Renal cortex interstitium (tissue), 11 donors: ENCODE data around the gene WDR27. TPM values are rescaled to one million over a fixed set of nuclear protein-coding genes. Genes with fewer than 3 reads are reported as not detected.
"Not testable (repeated sequence)": the region's sequence is repeated elsewhere in the genome, so short reads cannot be mapped to it uniquely, and the experiment has no call there.

Source experiments
- DNase-seq, 11 donors: peaks; one replicate each; pipeline ENCODE4 v3.0.0-alpha.2; 2013; ENCODE audit warnings: low read depth in 9 of 11, low spot score in 4 of 11; ENCODE audit errors: extremely low read depth in 1 of 11
- polyA plus RNA-seq, 3 donors: library from polyadenylated mRNA; unstranded; fragments of 120-200 nt; gene quantifications; one replicate each; pipeline ENCODE4 v1.2.1, GENCODE V29; 2013; ENCODE audit not compliant: insufficient read length in 3 of 3

The WDR27 gene
- polyA plus RNA-seq, 3 donors: 44.0 to 105 (median 56.7) TPM

DNA sequence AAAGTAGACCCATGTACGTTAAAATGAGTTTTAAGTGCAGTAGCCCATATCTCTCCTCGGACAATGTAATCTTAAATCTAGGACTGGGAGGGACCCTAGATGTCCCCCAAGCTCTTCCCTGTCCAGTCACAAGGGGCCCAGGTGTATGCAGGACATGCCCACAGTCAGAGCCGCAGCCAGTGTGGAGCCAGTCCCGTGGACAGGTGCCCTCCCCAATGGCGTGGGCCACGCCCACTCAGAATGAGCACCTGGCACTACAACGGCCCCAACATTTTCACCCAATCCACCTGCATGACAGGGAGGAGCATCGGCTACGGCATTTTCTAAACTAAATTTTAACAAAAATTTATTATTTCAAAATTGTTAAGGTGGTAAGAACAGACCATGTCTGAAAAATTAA is 53.2 kb downstream of the WDR27 start:
- no peak for DNase-seq

DNA sequence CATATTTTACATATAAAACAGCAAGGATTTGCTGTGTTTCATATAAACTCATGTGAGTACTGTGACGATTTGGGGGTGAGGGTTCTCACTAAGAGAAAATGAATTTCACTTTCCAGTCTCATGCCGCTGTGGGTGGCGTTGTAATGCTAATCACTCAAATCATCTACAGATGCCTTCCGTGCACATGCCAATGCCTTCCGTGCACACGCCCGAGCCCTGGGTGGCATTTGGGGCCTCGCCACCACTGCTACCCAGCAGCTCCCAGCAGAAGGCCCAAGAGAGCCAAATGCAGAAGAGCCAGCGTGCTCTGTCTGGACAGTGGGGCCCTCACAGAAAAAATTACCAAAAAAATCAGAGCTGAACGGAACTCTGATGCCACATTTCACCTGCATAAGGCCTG is 53.7 kb downstream of the WDR27 start:
- no peak for DNase-seq

- DNase-seq: no peak
These were observed 54.2 kb downstream of the WDR27 start for GRCh38 chr6:169647637-169648036.

GRCh38 chr6:169646906-169647567 is 54.8 kb downstream of the WDR27 start:
- no peak for DNase-seq

DNA sequence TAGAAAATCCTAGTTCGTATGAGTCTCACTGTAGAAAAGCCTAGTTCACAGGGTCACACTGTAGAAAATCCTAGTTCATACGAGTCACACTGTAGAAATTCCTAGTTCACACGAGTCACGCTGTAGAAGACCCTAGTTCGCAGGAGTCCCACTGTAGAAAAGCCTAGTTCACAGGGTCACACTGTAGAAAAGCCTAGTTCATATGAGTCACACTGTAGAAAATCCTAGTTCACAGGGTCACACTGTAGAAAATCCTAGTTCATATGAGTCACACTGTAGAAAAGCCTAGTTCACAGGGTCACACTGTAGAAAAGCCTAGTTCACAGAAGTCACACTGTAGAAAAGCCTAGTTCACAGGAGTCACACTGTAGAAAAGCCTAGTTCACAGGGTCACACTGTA is 56.4 kb downstream of the WDR27 start:
- not testable (repeated sequence) for DNase-seq

DNA sequence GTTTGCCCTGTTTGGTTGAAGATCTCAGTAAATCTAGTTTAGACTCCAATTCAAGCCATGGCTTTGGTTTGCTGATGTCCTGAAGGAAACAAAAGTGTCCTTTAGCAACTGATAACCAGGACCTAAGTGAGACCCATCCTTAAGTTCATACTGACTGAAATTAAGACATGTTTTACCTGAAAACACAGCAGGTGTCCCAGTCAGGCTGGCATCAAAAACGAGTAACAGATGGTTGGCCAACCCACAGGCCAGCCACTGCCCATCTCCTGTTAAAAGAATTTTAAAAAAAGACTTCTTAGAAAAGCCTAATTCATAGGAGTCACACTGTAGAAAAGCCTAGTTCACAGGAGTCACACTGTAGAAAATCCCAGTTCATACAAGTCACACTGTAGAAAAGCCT is 58.3 kb downstream of the WDR27 start:
- no peak for DNase-seq

DNA sequence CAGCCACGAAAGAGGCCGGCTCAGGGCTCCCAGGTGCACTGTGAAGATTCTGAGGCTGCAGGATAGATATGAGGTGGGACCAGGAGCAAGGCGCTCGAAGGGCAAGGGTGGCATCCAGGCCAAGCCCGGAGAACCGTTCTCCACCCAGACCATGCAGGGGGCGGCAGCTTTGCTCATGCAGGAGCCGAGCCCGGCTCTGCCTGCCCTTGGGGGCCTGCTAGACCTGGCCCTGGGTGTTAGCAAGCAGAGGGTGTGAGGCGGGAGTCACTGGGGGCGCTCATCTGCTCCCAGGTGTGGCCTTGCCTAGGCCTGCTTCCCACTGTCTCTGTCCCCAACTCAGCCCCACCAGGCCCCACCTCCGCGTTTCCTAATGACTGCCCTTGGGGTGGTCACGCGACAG is 59.4 kb downstream of the WDR27 start:
- DNase-seq: no peak

- no peak for DNase-seq
These were observed 60.3 kb downstream of the WDR27 start for GRCh38 chr6:169641461-169642085.

GRCh38 chr6:169640983-169641382 is 60.8 kb downstream of the WDR27 start:
- DNase-seq: no peak

- DNase-seq: no peak
These were observed 61.4 kb downstream of the WDR27 start for GRCh38 chr6:169640351-169640852.

GRCh38 chr6:169639653-169640278 is 62.1 kb downstream of the WDR27 start:
- no peak for DNase-seq

DNA sequence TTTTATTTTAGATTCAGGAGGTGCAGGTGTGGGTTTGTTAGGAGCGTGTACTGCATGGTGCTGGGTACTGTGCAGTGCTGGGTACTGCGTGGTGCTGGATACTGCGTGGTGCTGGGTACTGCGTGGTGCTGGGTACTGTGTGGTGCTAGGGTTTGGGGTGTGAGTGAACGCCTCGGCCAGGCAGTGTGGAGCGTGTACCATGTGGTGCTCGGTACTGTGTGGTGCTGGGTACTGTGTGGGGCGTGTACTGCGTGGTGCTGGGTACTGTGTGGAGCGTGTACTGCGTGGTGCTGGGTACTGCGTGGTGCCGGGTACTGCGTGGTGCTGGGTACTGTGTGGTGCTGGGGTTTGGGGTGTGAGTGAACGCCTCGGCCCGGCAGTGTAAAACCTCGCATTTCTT is 62.9 kb downstream of the WDR27 start:
- DNase-seq: no peak

DNA sequence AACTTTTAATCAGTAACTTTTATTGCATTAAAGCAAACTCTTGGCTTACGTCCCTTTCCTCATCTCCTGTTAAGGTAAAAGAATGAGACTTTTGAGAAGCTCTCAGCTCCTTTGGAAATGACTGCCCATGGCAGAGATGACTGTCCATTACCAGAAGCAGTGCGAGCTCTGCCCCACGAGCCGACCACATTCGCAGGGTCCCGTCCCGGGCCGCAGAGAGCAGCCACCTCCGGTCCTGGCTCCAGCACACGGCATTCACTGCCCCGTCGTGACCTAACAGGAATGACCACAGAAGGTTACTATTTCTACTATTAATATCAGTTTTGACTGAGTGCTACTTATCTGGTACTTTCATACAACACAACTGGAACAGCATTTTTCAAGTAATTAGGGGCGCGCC is 63.4 kb downstream of the WDR27 start:
- no peak for DNase-seq

GRCh38 chr6:169635345-169635744 is 66.5 kb downstream of the WDR27 start:
- no peak for DNase-seq

DNA sequence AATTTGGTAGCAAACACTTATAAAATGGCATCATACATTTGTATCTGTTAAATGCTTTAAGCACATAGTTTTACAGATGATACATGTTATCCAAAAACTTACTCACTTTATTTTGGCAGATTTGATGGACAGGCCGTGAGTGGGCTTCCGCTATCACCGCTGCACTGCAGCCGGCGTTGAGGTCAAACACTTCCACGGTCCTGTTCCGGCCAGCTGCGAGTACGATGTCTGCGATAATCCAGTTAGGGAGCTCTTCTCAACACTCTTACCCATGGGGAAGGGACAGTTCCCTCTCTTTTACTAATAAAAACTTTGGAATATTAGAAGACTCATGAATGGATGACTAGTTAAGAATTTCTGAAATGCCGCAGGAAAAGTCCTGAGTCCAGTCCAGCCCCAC is 69.0 kb downstream of the WDR27 start:
- DNase-seq: no peak

DNA sequence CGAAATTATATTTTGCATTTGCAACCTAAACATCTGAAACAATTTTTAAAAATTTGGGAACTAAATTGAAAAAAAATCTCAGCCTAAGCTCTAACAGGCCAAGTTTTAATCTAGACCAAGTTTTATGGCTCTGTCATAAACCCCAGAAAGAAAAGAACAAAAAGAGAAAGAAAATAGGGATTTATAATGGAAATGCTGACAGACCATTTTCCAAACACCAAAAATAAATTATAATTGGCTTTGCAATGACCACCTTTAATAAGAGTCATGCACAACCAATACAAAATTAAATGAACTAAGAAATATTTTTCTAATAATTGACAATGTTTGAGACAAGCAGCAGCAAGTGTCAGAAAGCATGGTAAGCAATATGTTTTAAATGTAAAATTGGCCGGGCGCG is 72.6 kb downstream of the WDR27 start:
- DNase-seq: no peak

DNA sequence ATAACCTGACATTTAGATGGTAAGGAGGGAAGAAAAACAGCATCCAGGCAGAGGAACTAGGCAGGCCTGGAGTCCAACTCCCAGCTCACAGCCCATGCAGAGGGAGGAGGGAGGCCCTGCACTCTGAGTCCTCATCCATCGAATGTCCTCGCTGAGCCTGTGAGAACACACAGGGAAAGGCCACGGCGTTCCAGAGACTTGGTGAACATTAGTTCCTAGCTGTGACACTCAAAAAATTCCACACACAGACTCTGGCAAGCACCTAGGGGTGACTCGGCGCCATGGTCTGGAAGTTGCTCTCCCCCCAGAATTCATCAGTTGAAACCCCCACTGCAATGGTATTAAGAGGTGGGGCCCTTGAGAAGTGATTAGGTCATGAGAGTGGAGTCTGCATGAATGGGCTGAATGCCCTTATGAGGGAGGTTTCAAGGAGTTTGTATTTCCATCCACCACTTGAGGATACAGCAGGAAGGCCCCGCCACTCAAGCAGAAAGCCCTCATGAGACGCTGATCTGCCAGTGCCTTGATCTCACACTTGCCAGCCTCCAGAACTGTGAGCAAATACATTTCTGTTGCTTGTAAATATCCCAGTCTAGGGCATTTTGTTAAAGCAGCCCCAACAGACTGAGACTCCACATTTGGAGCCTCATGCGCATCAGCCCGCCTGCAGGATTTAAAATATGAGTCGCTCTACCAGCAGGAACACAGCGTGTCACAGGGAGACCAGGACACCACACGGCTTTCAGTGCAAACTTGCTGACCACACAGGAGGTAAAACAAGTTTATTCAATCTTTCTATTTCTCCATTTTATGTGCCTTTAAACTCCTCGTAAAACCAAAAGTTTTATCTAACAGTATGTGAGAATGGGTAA is 73.9 kb downstream of the WDR27 start:
- DNase-seq: no peak

DNA sequence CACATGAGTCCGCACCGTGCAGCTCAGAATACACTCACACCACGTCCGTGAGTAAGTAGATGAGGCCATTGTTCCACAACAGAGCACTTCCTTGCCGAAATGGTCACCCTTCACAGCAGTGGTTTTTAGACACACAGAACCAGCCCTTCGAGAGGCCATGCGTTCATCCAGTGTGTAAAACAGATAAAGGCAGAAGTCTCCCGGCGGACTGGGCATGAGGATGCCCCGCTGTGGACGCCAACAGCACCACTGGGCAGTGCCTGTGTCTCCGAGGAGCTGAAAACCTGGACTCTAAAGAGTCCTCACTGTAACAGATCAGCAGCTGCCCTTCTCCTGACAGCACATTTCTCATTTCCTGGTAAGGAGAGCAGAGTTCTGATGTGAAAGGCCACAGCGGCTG is 75.2 kb downstream of the WDR27 start:
- DNase-seq: peak in 2 of 11 donors; percentile 18 to 29

DNA sequence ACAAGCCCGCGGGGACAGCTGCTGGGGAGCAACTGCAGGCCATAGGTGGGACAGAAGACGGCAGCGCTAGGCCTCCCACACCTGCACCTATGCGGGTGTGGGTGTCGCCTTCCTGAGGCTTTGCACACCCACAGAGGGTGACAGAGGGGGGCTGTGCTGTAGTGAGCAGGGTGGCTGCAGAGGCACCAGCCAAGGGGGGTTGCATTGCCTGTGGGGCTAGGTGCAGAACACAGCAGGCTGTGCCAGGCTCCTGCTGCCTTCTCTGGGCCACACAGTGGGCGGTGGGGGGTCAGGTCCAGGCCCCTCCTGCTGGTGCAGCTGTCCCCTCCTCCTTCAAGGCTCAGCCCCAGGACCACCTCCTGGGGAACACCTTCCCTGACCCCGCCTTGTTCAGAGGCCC is 75.7 kb downstream of the WDR27 start:
- DNase-seq: no peak

DNA sequence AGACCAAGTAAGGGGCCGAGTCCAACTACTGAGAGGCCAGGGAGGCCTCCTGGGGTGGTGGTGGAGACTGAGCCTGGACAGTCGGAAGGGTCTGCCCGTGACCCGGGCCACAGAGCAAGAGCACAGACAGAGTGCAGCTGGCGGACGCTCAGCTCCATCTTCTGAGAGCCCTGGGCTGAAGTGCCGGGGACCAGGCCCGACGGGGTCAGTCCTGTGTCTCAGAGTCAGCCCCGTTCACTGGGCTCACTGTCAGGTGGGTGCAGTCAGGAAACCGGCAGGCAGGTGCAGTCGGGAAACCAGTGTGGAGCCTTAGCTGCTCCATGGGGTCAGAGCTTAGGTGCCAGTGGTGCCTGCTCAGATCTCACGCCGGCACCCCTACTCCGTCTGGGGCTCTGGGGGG is 76.5 kb downstream of the WDR27 start:
- no peak for DNase-seq
